CD4-positive, alpha-beta T cell treated with Interleukin-1 beta for 1 hour (primary cell): ENCODE results near the gene STAB2.
A peak's percentile ranks its signal among the peaks of the same experiment; 100 is the strongest.
"Not testable (repeated sequence)": the region's sequence is repeated elsewhere in the genome, so short reads cannot be mapped to it uniquely, and the experiment has no call there.

Experiments
- DNase-seq, 2 donors: peaks; one replicate each; pipeline ENCODE4 v3.0.0-alpha.2; 2020 to 2022

Gene STAB2

DNA sequence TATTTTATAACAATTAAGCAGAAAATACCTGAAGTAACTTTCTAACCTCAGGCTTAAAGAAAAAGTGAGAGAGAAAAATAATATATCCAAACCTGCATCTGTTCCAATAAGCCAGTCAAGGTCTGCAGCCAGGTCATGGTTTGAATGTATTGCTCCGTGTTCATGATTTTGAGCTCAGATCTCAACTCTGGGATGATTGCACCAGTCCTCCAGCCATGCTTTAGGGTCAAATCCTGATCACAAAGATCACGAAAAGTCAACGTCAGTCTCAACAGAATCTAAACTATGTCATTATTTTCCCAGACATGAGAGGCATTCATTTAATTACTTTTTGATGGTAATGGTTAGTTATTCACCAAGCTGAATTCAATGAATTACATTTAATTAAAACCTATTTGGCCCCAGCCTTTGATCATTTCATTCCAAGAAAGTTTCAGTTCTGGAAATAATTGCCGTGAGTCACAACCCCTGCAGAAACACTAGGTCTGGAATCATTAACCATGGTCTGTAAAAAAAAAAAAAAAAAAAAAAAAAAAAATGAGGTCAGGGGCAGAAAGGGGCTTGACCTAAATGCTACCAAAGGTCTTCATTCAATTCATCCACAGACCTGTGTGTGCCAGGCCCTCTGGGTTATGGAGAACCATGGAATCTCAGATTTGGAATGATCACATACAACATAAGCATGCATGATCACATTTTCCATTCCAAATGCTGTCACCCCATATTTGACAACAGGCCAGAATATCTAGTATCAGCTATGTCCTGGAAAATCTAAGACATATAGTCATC is 198.4 kb downstream of the STAB2 start:
- DNase-seq, result no peak

DNA sequence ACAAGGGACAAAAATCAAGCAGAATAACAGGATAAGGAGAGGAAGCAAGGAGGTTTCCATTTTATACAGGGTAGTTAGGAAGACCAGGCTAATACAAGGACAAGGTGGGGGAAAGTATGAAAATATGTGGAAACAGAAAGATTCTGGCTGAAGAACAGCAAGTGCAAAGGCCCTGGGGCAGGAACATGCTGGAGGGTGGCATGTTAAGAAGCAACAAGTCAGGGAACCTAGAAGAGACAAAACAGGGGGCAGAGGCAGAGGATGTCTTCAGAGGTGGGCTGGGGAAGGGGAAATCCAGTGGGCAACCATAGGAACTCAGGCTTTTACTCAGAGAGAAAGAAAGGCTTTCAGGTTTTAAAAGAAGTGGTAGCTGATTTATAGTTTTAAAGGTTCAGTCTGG is 199.1 kb downstream of the STAB2 start:
- no peak for DNase-seq

DNA sequence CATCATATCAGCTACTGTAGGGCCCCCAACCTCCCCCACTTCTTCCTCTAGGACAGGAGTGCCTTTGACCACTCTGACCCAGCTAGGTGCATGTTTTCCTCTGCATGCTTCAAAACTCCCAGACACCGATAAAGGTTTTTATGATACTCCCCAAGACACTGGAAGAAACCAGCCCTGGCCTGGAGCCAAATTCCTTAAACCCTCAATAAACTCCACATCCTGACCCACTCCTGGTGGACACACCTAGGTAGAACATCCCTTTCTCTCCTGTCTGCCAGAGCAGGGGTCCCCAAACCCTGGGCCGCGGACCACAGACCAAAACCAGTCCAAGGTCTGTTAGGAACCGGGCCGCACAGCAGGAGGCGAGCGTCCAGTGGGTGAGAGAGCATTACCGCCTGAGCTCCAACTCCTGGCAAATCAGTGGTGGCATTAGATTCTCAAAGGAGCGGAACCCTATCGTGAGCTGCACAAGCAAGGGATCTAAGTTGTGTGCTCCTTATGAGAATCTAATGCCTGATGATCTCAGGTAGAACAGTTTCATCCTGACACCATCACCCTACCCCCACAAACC is 204.4 kb downstream of the STAB2 start:
- DNase-seq, result no peak

DNA sequence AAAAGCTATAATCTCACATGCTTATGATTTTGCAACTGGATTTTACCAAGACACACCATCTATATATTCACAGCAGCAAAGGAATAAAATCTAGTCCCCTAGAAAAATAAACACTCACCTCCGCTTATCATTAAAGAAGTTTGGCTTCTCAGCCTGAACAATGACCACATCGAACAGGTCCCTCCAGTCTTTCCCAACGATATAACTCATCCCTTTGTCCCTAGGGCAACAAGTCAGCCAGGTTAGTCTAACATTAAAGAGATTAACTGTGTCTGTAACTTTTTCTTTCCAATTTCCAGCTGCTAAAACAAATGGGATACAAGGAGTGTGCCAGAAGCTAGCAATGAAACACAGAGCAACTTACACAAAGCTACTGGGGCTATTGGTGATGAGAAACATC is 206.0 kb downstream of the STAB2 start:
- no peak for DNase-seq

DNA sequence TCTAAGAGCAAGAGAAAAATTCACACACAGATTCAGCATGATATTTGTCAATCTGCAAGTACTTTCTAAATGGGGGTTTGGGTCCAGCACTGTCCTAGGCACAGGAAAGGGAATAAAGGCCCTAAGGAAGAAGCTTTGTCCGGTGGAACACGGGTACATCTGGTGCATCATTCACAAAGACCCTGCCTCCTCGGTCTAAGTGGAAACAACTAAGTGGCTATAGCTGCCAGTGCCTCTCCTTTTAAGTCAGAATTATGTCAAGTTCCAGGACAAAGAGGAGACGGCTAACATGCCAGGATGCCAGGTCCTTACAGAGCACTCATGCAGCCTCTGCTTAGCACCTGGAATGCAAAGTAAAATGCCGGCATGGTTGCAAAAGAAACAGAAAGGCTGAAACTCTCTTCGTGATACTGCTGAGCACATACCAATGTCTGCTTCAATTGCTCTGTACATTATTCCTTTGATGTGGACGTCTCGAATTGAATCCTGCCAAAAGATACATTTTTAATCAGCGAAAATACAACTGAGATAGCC is 206.5 kb downstream of the STAB2 start:
- DNase-seq, result no peak

- DNase-seq, result no peak
These were observed 207.5 kb downstream of the STAB2 start for GRCh38 chr12:103794309-103795213.

DNA sequence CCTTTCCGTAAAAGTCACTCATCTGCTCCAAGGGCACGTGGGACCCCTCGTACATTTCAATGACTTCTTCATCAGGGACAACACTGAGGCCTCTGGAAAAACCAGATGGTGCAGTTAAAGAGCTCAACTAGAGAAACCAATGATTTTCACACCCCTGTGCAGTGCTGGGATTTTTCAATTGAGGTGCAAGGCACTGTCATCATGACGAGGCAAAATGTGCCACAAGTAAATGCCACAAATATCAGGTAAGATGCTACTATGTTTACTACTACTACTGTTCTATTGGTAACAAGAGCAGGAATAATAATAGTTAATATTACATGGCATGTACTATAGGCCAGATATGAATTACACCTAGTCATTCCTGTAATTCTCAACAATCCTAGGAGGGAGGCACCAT is 211.5 kb downstream of the STAB2 start:
- no peak for DNase-seq

DNA sequence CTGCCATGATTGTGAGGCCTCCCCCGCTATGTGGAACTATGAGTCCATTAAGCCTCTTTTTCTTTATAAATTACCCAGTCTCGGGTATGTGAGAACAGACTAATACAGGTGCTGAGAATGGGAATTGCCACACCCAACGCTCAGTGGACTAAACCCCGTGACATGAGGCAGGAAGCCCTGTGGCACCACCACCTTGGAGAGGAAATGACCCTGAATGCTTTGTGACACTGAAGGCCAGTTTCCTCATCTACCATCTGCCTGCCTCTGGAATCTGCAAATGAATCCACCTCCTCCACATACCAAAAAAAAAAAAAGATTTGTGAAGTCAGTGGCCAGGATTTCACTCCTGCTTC is 212.4 kb downstream of the STAB2 start:
- DNase-seq, result peak in 1 of 2 donors; percentile 9

- peak in 1 of 2 donors; percentile 2 for DNase-seq
These were observed 213.0 kb downstream of the STAB2 start for GRCh38 chr12:103799857-103800771.

DNA sequence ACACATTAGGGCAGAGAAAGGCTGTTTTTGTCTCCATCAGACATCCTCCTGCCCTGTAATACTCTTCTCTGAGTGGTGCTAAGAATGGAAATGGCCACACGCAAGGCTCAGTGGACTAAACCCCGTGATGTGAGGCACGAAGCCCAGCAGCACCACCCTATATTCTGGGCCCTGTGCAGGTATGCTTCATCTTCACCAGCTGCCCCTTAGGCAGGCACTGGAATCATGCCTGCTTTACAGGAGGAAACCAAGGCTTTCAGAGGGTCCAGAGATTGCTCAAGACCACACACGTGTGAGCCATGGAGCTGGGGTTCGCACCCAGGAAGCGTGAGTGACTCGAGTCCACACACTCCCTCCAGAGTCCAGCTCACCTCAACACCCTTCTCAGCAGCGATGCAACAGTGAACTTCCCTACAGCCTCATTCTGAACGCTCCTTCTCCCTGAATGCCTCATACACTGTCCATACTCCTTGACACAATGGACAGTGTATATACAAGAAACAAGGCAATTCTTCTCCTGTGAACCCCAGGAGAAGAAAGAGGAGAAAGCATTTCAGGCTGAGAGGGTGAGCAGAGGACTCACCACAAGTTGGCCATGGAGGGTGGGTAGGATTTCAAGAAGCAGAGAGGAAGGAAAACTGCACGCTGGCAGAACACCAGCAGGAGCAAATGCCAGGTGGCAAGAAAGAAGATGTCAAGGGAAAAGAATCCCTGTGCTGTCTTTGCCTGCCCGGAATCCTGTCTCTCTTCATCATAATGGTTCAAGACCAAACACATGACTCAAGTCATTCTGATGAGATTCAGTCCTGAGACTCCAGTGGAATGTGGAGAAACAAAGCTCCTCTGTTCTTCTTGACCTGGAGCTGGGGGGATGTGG is 214.9 kb downstream of the STAB2 start:
- DNase-seq, result no peak

DNA sequence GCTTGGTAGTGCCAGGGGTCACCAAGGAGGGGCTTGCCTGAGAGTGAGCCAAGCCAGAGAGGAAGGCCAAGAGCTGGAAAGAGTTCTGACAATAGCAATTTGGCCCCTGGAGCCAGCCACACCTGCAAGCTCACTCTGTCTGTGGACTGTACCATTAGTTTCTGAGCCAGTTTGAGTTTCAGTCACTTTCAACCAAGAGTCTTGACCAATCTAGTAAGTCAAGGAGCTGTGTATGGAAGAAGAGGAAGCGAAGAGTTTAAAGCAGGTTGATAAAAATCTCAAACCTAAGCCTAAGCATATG is 215.5 kb downstream of the STAB2 start:
- no peak for DNase-seq

DNA sequence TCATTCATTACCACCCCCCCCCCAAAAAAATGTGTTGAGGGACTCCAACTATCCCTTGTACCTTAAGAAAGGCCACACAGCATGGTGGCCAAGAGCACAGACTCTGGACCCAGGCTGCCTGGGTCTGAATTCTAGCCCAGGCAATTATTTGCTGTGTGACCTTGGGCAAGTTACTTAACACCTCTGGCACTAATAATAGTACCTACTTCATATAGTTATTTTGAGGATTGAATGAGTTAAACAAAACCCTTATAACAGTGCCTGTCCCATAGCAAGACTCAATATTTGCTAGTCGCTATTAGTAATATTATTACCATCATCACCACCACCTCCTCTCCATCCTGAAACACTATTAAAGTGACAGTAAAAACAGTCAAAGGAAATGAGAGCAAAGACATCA is 216.8 kb downstream of the STAB2 start:
- no peak for DNase-seq

DNA sequence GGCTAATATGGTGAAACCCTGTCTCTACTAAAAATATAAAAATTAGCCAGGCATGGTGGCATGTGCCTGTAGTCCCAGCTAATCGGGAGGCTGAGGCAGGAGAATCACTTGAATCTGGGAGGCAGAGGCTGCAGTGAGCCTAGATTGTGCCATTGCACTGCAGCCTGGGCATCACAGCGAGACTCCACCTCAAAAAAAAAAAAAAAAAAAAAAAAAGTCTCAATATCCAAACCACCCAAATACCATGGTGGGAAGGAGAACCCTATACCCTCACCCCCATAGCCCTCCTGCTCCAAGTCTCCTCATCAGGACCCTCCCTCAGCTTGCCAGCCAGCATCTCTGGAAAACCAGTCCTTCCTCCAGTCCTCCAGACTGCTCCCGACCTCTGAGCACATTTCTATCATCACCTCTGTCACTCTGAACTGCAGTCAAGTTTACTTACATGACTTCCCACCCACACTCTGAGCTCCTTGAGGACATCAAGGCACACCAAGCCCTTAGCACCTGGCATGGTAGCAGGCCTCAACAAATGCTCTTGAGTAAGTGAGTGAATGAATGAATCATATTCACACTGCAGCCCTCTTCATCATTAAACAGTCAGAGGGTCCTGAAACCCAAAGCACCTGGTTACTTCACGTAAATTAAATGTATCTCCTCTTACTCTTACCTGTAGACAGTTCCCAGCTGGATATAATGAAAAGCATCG is 218.7 kb downstream of the STAB2 start:
- DNase-seq, result no peak

- no peak for DNase-seq
These were observed 219.7 kb downstream of the STAB2 start for GRCh38 chr12:103806803-103807202.

- DNase-seq, result no peak
These were observed 220.6 kb downstream of the STAB2 start for GRCh38 chr12:103807561-103808238.

DNA sequence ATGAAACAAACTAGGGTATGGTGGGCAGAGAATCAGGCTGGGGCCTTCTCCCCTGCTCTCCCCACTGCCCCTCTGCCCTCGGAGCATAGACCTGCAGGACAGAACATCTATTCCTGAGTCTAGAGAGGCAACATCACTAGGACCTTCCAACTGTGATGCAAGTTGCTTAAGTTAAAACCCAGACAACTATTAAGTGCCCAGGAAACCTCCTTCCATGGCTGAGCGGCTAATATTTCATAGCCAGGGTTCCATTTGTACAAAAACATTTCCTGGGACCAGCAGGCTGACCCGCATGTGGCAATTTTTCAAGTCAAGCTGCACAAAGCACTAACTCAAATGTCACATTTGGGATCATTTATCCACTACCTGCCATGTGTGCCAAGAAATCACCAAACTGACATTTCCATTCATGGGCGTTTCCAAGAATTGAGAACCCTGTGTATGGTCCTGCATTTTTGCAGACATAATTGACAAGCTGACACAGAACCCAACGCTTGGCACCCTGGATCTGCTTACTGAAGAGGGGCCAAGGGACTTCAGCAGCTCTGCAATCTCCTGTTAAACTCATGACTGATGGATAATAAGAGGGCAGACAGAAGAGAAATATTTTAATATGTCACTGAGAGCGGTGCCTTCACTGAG is 221.3 kb downstream of the STAB2 start:
- DNase-seq, result no peak

GRCh38 chr12:103809154-103809553 is 222.1 kb downstream of the STAB2 start:
- DNase-seq, result no peak

DNA sequence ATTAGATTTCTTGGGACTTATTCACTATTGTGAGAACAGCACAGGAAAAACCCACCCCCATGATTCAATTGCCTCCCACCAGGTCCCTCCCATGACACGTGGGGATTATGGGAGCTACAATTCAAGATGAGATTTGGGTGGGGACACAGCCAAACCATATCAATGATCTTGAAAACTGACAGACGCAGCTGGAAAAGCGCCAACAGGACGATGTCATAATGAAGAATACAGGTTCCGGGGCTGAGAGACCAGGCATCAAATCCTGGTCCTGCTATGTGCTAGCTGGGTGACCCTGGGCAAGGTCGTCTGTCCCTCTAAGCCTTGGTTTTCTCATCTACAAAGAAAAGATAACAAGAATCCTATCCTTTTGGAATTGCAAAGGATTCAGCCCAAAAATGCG is 222.6 kb downstream of the STAB2 start:
- not testable (repeated sequence) for DNase-seq

DNA sequence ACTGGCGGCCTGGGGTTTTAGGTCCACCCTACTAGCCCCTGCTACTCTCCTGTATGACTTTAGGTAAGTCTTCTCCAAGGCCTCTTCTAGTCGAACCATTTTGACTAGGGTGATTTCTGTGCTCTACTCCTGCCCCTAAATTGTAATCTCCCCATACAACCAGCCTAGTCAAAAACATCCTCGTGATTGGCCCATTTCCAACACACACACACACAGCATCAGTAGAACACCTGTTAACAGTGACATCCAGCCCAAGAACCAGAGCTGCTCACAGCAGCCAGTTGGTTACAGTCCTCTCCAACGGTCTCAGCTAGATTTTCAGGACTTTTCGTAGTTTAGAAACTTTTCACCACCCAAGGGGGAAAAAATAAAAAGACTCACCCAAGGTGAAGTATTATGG is 223.0 kb downstream of the STAB2 start:
- DNase-seq, result no peak

DNA sequence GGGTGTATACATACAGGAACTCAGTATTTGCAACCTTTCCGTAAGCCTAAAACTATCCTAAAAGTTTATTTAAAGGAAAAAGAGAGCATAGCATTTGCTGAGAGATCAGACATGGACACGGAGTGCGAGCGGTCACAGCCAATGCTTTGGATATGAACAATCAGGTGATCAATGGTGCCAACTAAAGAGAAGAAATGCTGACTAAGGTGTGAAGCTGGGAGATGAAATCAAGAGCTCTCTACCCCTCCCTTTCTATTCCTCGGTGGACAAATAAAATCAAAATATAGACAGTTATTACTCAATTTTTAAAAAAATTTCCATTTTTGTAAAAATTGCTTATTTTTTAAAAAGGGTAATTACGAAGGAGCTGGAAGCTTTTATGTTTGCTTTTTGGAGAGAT is 224.7 kb downstream of the STAB2 start:
- no peak for DNase-seq
